H9 (cell line): ENCODE measurements around the gene ZMIZ1. TPM values are rescaled to one million over a fixed set of nuclear protein-coding genes. Genes with fewer than 3 reads are reported as not detected.

Source experiments
- DNase-seq: peaks from one replicate; pipeline ENCODE4 v3.0.0-alpha.2; 2017
- H2AFZ ChIP-seq: one replicate; pipeline ENCODE4 v1.6.1; 2013; ENCODE audit warnings: mild to moderate bottlenecking, low read length, control low read depth, moderate library complexity
- H2AK5ac ChIP-seq: 2 replicates; pipeline ENCODE4 v1.6.1; 2013; ENCODE audit warnings: low read length, control low read depth, mixed read lengths; ENCODE audit not compliant: insufficient read length
- H2BK120ac ChIP-seq: one replicate; pipeline ENCODE4 v1.6.1; 2013; ENCODE audit warnings: low read depth, mild to moderate bottlenecking, low read length, control low read depth, inconsistent platforms; ENCODE audit not compliant: poor library complexity, severe bottlenecking
- H2BK12ac ChIP-seq: 2 replicates; pipeline ENCODE4 v1.6.1; 2013; ENCODE audit warnings: low read length, control low read depth, mixed read lengths, low read depth; ENCODE audit not compliant: insufficient read length
- H2BK15ac ChIP-seq: 2 replicates; pipeline ENCODE4 v1.6.1; 2013; ENCODE audit warnings: low read depth, low read length, control low read depth
- H2BK20ac ChIP-seq: one replicate; pipeline ENCODE4 v1.6.1; 2013; ENCODE audit warnings: low read depth, mild to moderate bottlenecking, low read length, control low read depth, inconsistent platforms; ENCODE audit not compliant: poor library complexity, severe bottlenecking
- H2BK5ac ChIP-seq: 2 replicates; pipeline ENCODE4 v1.6.1; 2013; ENCODE audit warnings: low read length, control low read depth, mixed read lengths; ENCODE audit not compliant: insufficient read length
- H3K14ac ChIP-seq: 2 replicates; pipeline ENCODE4 v1.6.1; 2013; ENCODE audit warnings: low read length, control low read depth; ENCODE audit not compliant: insufficient read depth
- H3K18ac ChIP-seq: 2 replicates; pipeline ENCODE4 v1.6.1; 2013; ENCODE audit warnings: low read depth, mild to moderate bottlenecking, mixed read lengths, low read length, control low read depth; ENCODE audit not compliant: insufficient read length
- H3K23ac ChIP-seq: 2 replicates; pipeline ENCODE4 v1.6.1; 2013; ENCODE audit warnings: low read length, control low read depth, mixed read lengths, low read depth; ENCODE audit not compliant: insufficient read length
- H3K23me2 ChIP-seq: 2 replicates; pipeline ENCODE4 v1.6.1; 2013; ENCODE audit warnings: low read depth, mild to moderate bottlenecking, mixed read lengths, low read length, control low read depth; ENCODE audit not compliant: insufficient read length, poor library complexity, severe bottlenecking
- H3K27ac ChIP-seq: 2 replicates; pipeline ENCODE4 v1.5.1; 2013; ENCODE audit warnings: low read length, control low read depth, mixed read lengths, low read depth; ENCODE audit not compliant: insufficient read length
- H3K27me3 ChIP-seq: 2 replicates; pipeline ENCODE4 v1.6.1; 2013; ENCODE audit warnings: low read length, control low read depth, inconsistent platforms; ENCODE audit not compliant: insufficient read depth
- H3K4ac ChIP-seq: 2 replicates; pipeline ENCODE4 v1.6.1; 2013; ENCODE audit warnings: low read depth, mild to moderate bottlenecking, control low read depth, inconsistent platforms, low read length, moderate library complexity
- H3K4me1 ChIP-seq: 2 replicates; pipeline ENCODE4 v1.6.1; 2013; ENCODE audit warnings: low read length, control low read depth, inconsistent platforms; ENCODE audit not compliant: insufficient read depth
- H3K4me2 ChIP-seq: 2 replicates; pipeline ENCODE4 v1.6.1; 2013; ENCODE audit warnings: low read length, control low read depth, mixed read lengths; ENCODE audit not compliant: insufficient read length, insufficient read depth
- H3K56ac ChIP-seq: 2 replicates; pipeline ENCODE4 v1.6.1; 2013; ENCODE audit warnings: low read depth, mild to moderate bottlenecking, mixed read lengths, low read length, control low read depth; ENCODE audit not compliant: insufficient read length
- H3K79me1 ChIP-seq: 2 replicates; pipeline ENCODE4 v1.6.1; 2013; ENCODE audit warnings: low read depth, mild to moderate bottlenecking, moderate library complexity, low read length, control low read depth, inconsistent platforms; ENCODE audit not compliant: insufficient read depth, poor library complexity, severe bottlenecking
- H3K79me2 ChIP-seq: 2 replicates; pipeline ENCODE4 v1.6.1; 2013; ENCODE audit warnings: low read length, control low read depth, inconsistent platforms; ENCODE audit not compliant: insufficient read depth
- H3K9ac ChIP-seq: 2 replicates; pipeline ENCODE4 v1.6.1; 2013; ENCODE audit warnings: low read length, control low read depth, mixed read lengths; ENCODE audit not compliant: insufficient read length; ENCODE audit errors: extremely low read depth
- H3K9me3 ChIP-seq: one replicate; pipeline ENCODE4 v1.6.1; 2013; ENCODE audit warnings: low read depth, low read length, inconsistent platforms; ENCODE audit not compliant: control insufficient read depth
- H3T11ph ChIP-seq: one replicate; pipeline ENCODE4 v1.6.1; 2013; ENCODE audit warnings: mild to moderate bottlenecking, low read length, control low read depth, inconsistent platforms
- H4K20me1 ChIP-seq: one replicate; pipeline ENCODE4 v1.6.1; 2013; ENCODE audit not compliant: control insufficient read depth, insufficient read length, insufficient read depth
- H4K5ac ChIP-seq: 2 replicates; pipeline ENCODE4 v1.6.1; 2013; ENCODE audit warnings: low read depth, mild to moderate bottlenecking, mixed read lengths, low read length, control low read depth; ENCODE audit not compliant: insufficient read length
- H4K8ac ChIP-seq: replicated peaks from 2 replicates; pipeline ENCODE4 v1.6.1; 2013; ENCODE audit warnings: low read length, control low read depth, mixed read lengths, low read depth; ENCODE audit not compliant: insufficient read length
- H4K91ac ChIP-seq: 2 replicates; pipeline ENCODE4 v1.6.1; 2013; ENCODE audit warnings: low read depth, mild to moderate bottlenecking, moderate library complexity, mixed read lengths, low read length, control low read depth; ENCODE audit not compliant: insufficient read length
- H3K27ac Mint-ChIP-seq, 3 experiments: 2 replicates in 2 of 3; 3 replicates in 1 of 3; pipeline ENCODE4 v1.8.0; 2020 to 2021; ENCODE audit warnings: mixed read lengths in 3 of 3, mild to moderate bottlenecking in 1 of 3, moderate library complexity in 1 of 3
- H3K27me3 Mint-ChIP-seq: 2 replicates; pipeline ENCODE4 v1.8.0; 2021; ENCODE audit warnings: low read depth, mild to moderate bottlenecking, moderate library complexity, mixed read lengths
- H3K36me3 Mint-ChIP-seq, 3 experiments: 2 replicates in 2 of 3; 3 replicates in 1 of 3; pipeline ENCODE4 v1.8.0; 2020 to 2021; ENCODE audit warnings: low read depth in 3 of 3, mixed read lengths in 3 of 3; ENCODE audit not compliant: insufficient read depth in 1 of 3
- H3K4me1 Mint-ChIP-seq, 2 experiments: 2 replicates each; pipeline ENCODE4 v1.8.0; 2020; ENCODE audit warnings: mixed read lengths in 2 of 2
- H3K4me3 Mint-ChIP-seq, 2 experiments: 2 replicates in 1 of 2; 3 replicates in 1 of 2; pipeline ENCODE4 v1.8.0; 2020 to 2021; ENCODE audit warnings: mild to moderate bottlenecking in 2 of 2, mixed read lengths in 2 of 2, moderate library complexity in 1 of 2
- H3K9me3 Mint-ChIP-seq, 2 experiments: 2 replicates in 1 of 2; 3 replicates in 1 of 2; pipeline ENCODE4 v1.8.0; 2020; ENCODE audit warnings: mild to moderate bottlenecking in 2 of 2, mixed read lengths in 2 of 2, moderate library complexity in 1 of 2
- CTCF ChIP-seq: fragments of 200-600 bp; sonication (generic); conservative IDR thresholded peaks from 3 replicates; pipeline ENCODE4 v1.8.0; 2021; ENCODE audit warnings: antibody characterized with exemption, mild to moderate bottlenecking
- WGBS: extraction: QIAGEN DNeasy Blood & Tissue Kit; methylation state at CpG from one replicate; pipeline ENCODE4 v1.1.7; 2013; ENCODE audit warnings: missing lambda C conversion rate, low lambda C conversion rate, mixed read lengths; ENCODE audit not compliant: insufficient read length; ENCODE audit errors: extremely low coverage; 5-methylcytosine and 5-hydroxymethylcytosine counted together
- total RNA-seq: library from RNA; stranded (reverse); gene quantifications from 2 replicates; pipeline ENCODE4 v1.2.1, GENCODE V29; 2021

The ZMIZ1 gene
- total RNA-seq, 1 experiment from 2014 or later: 36.9 TPM

- Histone ChIP-seq H3K4me2 (no peak overlapping the region), H4K91ac (no peak overlapping the region), H3K4ac (no peak overlapping the region), H3K79me2 (peaks cover 18% of the 10 kb centered on the region; the same call in 1 of the 2 replicates), H2BK12ac (no peak overlapping the region), H3K9ac (no peak overlapping the region), H3K18ac (no peak overlapping the region), H4K8ac (no peak overlapping the region), H2BK15ac (no peak overlapping the region), H3K27ac (no peak overlapping the region), H3K9me3 (no peaks in the 10 kb centered on the region), H3K56ac (no peak overlapping the region), H3K23me2 (no peaks in the 10 kb centered on the region), H3T11ph (no peak overlapping the region), H3K79me1 (peaks cover 14% of the 10 kb centered on the region), H3K14ac (peak overlapping the region; percentile 65), H3K27me3 (no peaks in the 10 kb centered on the region), H2AK5ac (no peak overlapping the region), H3K23ac (no peak overlapping the region), H2BK5ac (no peak overlapping the region), H4K20me1 (no peaks in the 10 kb centered on the region), H3K4me1 (peaks cover 11% of the 10 kb centered on the region; the same call in 1 of the 2 replicates), H4K5ac (no peak overlapping the region), H2BK120ac (no peak overlapping the region), H2BK20ac (no peak overlapping the region), H2AFZ (no peak overlapping the region)
- Mint-ChIP-seq H3K9me3 (no peaks in the 10 kb centered on the region; a peak in 1 of 5 replicates), H3K27me3 (no peaks in the 10 kb centered on the region), H3K36me3 (no peaks in the 10 kb centered on the region; a peak in 1 of 7 replicates), H3K4me1 (peaks cover 56 to 76% of the 10 kb centered on the region in 2 experiments), H3K4me3 (no peak overlapping the region), H3K27ac (peak overlapping the region in 1 of 3 experiments; percentile 90; a peak in 2 of 7 replicates)
- TF ChIP-seq CTCF: no peak
- WGBS: no CpG with 5 or more reads among the region's 22 CpGs
- DNase-seq: no peak
These were observed 33.1 kb downstream of the ZMIZ1 start for GRCh38 chr10:79101560-79102497.
